ENCODE measurements around the gene APMAP.

GRCh38 chr20:24987244-24987643, 5.3 kb downstream of the APMAP start:
- no peak for TF ChIP-seq CTCF (IDR thresholded peaks at IDR 0.05; ENCODE audit: poor library complexity)
- no peak for TF ChIP-seq EZH2 (IDR thresholded peaks at IDR 0.05; ENCODE audit: borderline replicate concordance)
- no peak for TF ChIP-seq EZH2phosphoT487 (IDR thresholded peaks at IDR 0.05; ENCODE audit: low read depth, severe bottlenecking, unreplicated experiment)
